ENCODE data around the gene PDE4C.
A peak's percentile ranks its signal among the peaks of the same experiment; 100 is the strongest.

DNA sequence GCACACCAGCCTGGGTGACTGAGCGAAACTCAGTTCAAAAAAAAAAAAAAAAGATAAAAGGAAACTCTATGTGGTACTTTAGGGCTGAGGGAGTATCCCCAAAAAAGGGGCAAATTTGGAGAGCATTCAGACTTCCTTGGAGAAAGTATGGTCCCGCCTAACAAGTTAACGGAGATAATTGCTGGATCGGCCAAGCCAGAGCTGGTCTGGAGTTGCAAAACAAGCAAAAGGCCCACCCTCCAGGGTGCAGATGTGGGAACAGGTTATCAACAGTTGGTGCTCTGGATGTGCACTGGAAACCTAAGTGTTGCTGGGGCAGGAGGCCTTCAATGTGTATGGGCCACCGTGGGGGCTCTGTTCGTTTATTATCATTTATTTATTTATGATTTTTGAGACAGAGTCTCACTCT, 45.2 kb upstream of the PDE4C start:
- TF ChIP-seq, protein P1, sequence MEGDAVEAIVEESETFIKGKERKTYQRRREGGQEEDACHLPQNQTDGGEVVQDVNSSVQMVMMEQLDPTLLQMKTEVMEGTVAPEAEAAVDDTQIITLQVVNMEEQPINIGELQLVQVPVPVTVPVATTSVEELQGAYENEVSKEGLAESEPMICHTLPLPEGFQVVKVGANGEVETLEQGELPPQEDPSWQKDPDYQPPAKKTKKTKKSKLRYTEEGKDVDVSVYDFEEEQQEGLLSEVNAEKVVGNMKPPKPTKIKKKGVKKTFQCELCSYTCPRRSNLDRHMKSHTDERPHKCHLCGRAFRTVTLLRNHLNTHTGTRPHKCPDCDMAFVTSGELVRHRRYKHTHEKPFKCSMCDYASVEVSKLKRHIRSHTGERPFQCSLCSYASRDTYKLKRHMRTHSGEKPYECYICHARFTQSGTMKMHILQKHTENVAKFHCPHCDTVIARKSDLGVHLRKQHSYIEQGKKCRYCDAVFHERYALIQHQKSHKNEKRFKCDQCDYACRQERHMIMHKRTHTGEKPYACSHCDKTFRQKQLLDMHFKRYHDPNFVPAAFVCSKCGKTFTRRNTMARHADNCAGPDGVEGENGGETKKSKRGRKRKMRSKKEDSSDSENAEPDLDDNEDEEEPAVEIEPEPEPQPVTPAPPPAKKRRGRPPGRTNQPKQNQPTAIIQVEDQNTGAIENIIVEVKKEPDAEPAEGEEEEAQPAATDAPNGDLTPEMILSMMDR (IDR thresholded peaks at IDR 0.05 in 8 of 11, conservative IDR thresholded peaks at IDR 0.05 in 3 of 11): no peak
- TF ChIP-seq POLR2AphosphoS5 (IDR thresholded peaks at IDR 0.05) (peak in 1 of 3 donors; percentile 30), POLR2A (IDR thresholded peaks at IDR 0.05) (no peak)
